ENCODE results near the gene ZNF670.
"Not testable (repeated sequence)": the region's sequence is repeated elsewhere in the genome, so short reads cannot be mapped to it uniquely, and the experiment has no call there.

Gene ZNF670

DNA sequence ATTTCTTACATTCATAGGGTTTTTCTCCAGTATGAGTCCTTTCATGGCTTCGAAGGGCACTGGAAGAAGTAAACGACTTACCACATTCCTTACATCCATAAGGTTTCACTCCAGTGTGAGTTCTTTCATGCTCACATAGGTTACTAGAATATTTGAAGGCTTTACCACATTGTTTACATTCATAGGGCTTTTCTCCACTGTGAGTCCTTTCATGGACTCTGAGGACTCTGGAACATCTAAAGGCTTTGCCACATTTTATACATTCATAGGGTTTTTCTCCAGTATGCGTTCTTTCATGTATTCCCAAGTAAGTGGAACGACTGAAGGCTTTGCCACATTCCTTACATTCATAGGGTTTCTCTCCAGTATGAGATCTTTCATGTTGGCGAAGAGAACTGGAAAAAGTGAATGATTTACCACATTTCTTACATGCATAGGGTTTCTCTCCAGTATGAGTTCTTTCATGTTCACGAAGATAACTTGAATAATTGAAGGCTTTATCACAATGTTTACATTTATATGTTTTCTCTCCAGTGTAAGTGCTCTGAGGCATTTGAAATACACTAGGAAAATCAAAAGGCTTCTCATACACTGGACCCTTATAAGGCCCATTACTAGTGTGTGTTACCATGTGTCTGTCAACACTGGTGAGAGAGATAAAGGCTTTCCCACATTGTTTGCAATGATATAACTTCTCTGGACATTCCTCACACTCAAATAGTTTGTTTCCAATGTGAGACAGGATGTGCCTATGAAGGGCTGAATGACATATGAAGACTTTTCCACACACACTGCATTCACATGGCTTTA, 40.9 kb downstream of the ZNF670 start:
- DNase-seq = no peak

DNA sequence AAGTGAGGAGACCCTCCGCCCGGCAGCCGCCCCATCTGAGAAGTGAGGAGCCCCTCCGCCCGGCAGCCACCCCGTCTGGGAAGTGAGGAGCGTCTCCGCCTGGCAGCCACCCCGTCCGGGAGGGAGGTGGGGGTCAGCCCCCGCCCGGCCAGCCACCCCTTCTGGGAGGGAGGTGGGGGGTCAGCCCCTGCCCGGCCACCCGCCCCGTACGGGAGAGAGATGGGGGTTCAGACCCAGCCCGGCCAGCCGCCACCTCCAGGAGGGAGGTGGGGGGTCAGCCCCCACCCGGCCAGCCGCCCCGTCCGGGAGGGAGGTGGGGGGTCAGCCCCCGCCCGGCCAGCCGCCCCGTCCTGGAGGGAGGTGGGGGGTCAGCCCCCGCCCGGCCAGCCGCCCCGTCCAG, 46.3 kb downstream of the ZNF670 start:
- not testable (repeated sequence) for DNase-seq
